Neutrophil (primary cell): Measurements from ENCODE around the gene IRF8.

Experiments
- H3K27ac ChIP-seq: fragments of 200-600 bp; sonication (generic); 2 replicates; pipeline ENCODE4 v1.5.1; 2016; ENCODE audit warnings: mild to moderate bottlenecking, moderate library complexity
- H3K27me3 ChIP-seq: fragments of 200-600 bp; sonication (generic); 2 replicates; pipeline ENCODE4 v1.6.0; 2016; ENCODE audit warnings: mild to moderate bottlenecking
- H3K36me3 ChIP-seq: fragments of 200-600 bp; sonication (generic); 2 replicates; pipeline ENCODE4 v1.5.1; 2017
- H3K4me1 ChIP-seq, 2 experiments: fragments of 200-600 bp in 1 of 2; sonication (generic) in 1 of 2; 1 replicate in 1 of 2; 2 replicates in 1 of 2; pipeline versions ENCODE4 v1.5.1 to v1.6.1; 2013 to 2016; ENCODE audit warnings: low read depth in 1 of 2, low read length in 1 of 2, mild to moderate bottlenecking in 1 of 2, moderate library complexity in 1 of 2; ENCODE audit not compliant: control insufficient read depth in 1 of 2, insufficient read depth in 1 of 2
- H3K4me3 ChIP-seq, 2 experiments: fragments of 200-600 bp in 1 of 2; sonication (generic) in 1 of 2; 1 replicate in 1 of 2; 2 replicates in 1 of 2; pipeline ENCODE4 v1.5.1; 2013 to 2016; ENCODE audit warnings: low read depth in 1 of 2, low read length in 1 of 2, mild to moderate bottlenecking in 1 of 2, moderate library complexity in 1 of 2
- H3K9me3 ChIP-seq: fragments of 200-600 bp; sonication (generic); 2 replicates; pipeline ENCODE4 v1.5.1; 2016
- CTCF ChIP-seq: fragments of 200-600 bp; sonication (generic); IDR thresholded peaks from 2 replicates; pipeline ENCODE4 v1.5.1; 2016; ENCODE audit warnings: antibody characterized with exemption

IRF8 gene

GRCh38 chr16:85858984-85859817 lies 39.8 kb upstream of the IRF8 start:
- Histone ChIP-seq H3K27ac (no peak overlapping the region), H3K4me3 (no peak overlapping the region), H3K36me3 (no peaks in the 10 kb centered on the region), H3K4me1 (peaks cover 6 to 8% of the 10 kb centered on the region in 2 experiments), H3K27me3 (peaks cover 21% of the 10 kb centered on the region), H3K9me3 (no peaks in the 10 kb centered on the region)
- no peak for TF ChIP-seq CTCF

- peaks cover 0 to 2% of the 10 kb centered on the region in 2 experiments for H3K4me1 ChIP-seq
- no peak overlapping the region for H3K27ac ChIP-seq
- peaks cover 21% of the 10 kb centered on the region for H3K27me3 ChIP-seq
- no peak for TF ChIP-seq CTCF
- H3K4me3 ChIP-seq, result no peak overlapping the region
- no peaks in the 10 kb centered on the region for H3K36me3 ChIP-seq
- H3K9me3 ChIP-seq, result no peaks in the 10 kb centered on the region
These were observed 39.2 kb upstream of the IRF8 start for GRCh38 chr16:85859818-85860125.

DNA sequence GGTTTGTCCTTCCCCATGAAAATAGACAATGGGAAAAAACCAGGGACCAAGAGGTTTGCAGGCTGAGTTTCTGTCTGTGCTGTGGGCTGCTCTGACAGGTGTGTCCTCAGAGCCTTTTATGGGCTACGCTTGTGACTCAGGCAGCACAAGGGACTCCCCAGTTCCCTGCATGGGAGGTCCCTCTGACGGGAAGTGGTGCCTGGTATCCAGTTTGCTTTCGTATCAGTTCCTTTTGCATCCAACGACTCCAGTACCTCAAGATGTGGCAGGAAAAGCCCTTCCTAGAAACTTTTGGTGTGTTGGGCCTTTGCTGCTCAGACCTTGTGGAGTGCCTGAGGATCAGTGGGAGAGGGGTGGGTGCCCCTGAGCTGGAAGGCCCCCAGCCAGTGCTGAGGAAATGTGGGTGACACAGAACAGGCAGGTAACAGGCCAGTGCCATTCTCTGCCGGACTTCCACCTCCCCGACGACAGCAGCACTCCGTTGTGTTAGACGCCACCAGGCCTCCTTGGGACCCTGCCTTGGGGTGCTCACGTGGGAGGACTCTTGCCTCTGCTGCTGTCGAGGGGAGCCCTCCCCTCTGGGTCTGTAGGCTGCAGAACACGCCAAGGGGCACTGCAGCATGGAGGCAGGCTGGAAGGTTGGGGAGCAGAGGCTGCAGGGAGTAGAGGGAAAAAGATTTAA lies 38.4 kb upstream of the IRF8 start:
- no peak for TF ChIP-seq CTCF
- Histone ChIP-seq H3K27me3 (peaks cover 21% of the 10 kb centered on the region), H3K4me1 (no peaks in the 10 kb centered on the region)

DNA sequence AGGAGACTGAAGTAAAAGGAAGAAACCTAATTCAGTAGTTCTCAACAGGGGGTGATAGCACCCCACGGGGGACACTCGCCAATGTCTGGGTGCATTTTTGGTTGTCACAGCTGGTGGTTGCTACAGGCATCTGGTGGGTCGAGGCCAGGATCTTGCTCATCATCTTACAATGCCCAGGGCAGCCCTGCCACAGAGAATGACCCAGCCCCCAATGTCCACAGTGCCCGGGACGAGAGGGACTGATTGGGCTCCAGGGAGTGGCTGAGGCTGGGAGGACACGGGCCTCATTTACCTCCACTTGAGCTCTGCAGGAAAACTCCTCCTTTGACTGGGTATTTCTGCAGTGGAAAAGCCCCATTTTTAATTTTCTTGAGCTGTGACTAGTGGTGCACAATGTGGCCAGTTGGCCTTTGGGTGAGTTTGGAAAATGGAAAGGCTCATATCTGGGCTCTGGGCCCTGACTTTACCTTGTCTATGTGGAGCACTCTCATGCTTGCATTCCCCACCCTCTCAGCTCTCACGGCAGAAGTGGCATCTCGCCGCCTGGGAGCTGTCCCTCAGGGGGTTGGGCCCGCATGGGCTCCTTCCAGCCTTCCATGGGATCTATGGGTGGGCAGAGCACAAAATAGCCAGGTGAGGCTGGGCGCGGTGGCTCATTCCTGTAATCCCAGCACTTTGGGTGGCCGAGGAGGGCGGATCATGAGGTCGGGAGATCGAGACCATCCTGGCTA lies 37.7 kb upstream of the IRF8 start:
- Histone ChIP-seq H3K27me3 (peaks cover 17% of the 10 kb centered on the region), H3K9me3 (no peaks in the 10 kb centered on the region), H3K27ac (no peak overlapping the region), H3K36me3 (no peaks in the 10 kb centered on the region), H3K4me3 (no peak overlapping the region), H3K4me1 (no peaks in the 10 kb centered on the region)
- TF ChIP-seq CTCF, result no peak

More for the DNA sequence above, 38.4 kb upstream of the IRF8 start:
- no peaks in the 10 kb centered on the region for H3K9me3 ChIP-seq
- H3K36me3 ChIP-seq, result no peaks in the 10 kb centered on the region
- H3K27ac ChIP-seq, result no peak overlapping the region
- H3K4me3 ChIP-seq, result no peak overlapping the region

GRCh38 chr16:85862476-85863383 lies 36.2 kb upstream of the IRF8 start:
- Histone ChIP-seq H3K27ac (no peak overlapping the region), H3K9me3 (no peaks in the 10 kb centered on the region), H3K4me1 (no peaks in the 10 kb centered on the region), H3K36me3 (no peaks in the 10 kb centered on the region), H3K27me3 (peaks cover 2% of the 10 kb centered on the region), H3K4me3 (no peak overlapping the region)
- TF ChIP-seq CTCF, result no peak
